Endothelial cell of umbilical vein (primary cell): Measurements from ENCODE around the gene RAP1GAP2. TPM values are rescaled to one million over a fixed set of nuclear protein-coding genes. Genes with fewer than 3 reads are reported as not detected.

Experiments used
- BruUV-seq: library from RNA; stranded (reverse); fragments of 400-500 nt; replicated peaks from 2 replicates; lab custom pipeline; 2021; lab: Mats Ljungman, UMichigan
- CTCF ChIA-PET: fragments of 300-600, 350-600 bp; sonication (Branson Sonifier 250); formaldehyde crosslinking; loops from one replicate; lab custom pipeline; 2021; ENCODE audit warnings: antibody characterized with exemption, inconsistent platforms; lab: Charles Lee
- POLR2A ChIA-PET: fragments of 300-600, 350-600 bp; sonication (Branson Sonifier 250); formaldehyde crosslinking; loops from one replicate; lab custom pipeline; 2021; ENCODE audit warnings: antibody characterized with exemption, inconsistent platforms; lab: Charles Lee
- DNase-seq: peaks from one replicate; pipeline ENCODE4 v3.0.0-alpha.2; 2011; ENCODE audit warnings: low read depth, low spot score
- FAIRE-seq: peaks from 2 replicates; lab custom pipeline; 2011; peaks lifted over from hg19 to GRCh38; lab: Jason Lieb, UNC
- H2AFZ ChIP-seq: 2 replicates; pipeline ENCODE4 v1.6.0; 2012; ENCODE audit warnings: low read depth, low read length, control low read depth, inconsistent platforms
- H3K27ac ChIP-seq: 2 replicates; pipeline ENCODE4 v1.5.1; 2011; ENCODE audit warnings: low read depth, mild to moderate bottlenecking, control low read depth, low read length, moderate library complexity; ENCODE audit not compliant: insufficient read depth
- H3K27me3 ChIP-seq, 2 experiments: 2 replicates each; pipeline versions ENCODE4 v1.6.0 to v1.6.1; 2011; ENCODE audit warnings: low read length in 2 of 2, mixed read lengths in 1 of 2; ENCODE audit not compliant: control insufficient read depth in 2 of 2, insufficient read depth in 2 of 2
- H3K36me3 ChIP-seq, 2 experiments: 2 replicates in 1 of 2; 3 replicates in 1 of 2; pipeline ENCODE4 v1.5.1; 2011; ENCODE audit warnings: low read length in 2 of 2, mild to moderate bottlenecking in 1 of 2, moderate library complexity in 1 of 2; ENCODE audit not compliant: control insufficient read depth in 2 of 2, insufficient read depth in 2 of 2; ENCODE audit errors: extremely low read depth in 1 of 2
- H3K4me1 ChIP-seq: 3 replicates; pipeline ENCODE4 v1.5.1; 2011; ENCODE audit warnings: mild to moderate bottlenecking, low read length; ENCODE audit not compliant: control insufficient read depth, insufficient read depth; ENCODE audit errors: extremely low read depth
- H3K4me2 ChIP-seq: 2 replicates; pipeline ENCODE4 v1.6.1; 2011; ENCODE audit warnings: low read length, control low read depth, mixed read lengths; ENCODE audit not compliant: insufficient read depth
- H3K4me3 ChIP-seq, 3 experiments: fragments of 200-600 bp in 1 of 3; sonication (generic), shearing (Covaris generic) in 1 of 3; replicated peaks in 1 of 3; 2 replicates each; pipeline ENCODE4 v1.5.1; 2011 to 2016; ENCODE audit warnings: control low read depth in 3 of 3, low read length in 3 of 3, mild to moderate bottlenecking in 2 of 3, inconsistent platforms in 1 of 3, low read depth in 1 of 3, moderate library complexity in 1 of 3; ENCODE audit not compliant: insufficient read depth in 1 of 3
- H3K79me2 ChIP-seq: 2 replicates; pipeline ENCODE4 v1.6.0; 2012; ENCODE audit warnings: low read length, inconsistent platforms; ENCODE audit not compliant: control insufficient read depth, insufficient read depth
- H3K9ac ChIP-seq: replicated peaks from 2 replicates; pipeline ENCODE3; 2011; ENCODE audit warnings: low read length, control low read depth; ENCODE audit not compliant: insufficient read depth; ENCODE audit errors: extremely low read depth
- H3K9me1 ChIP-seq: replicated peaks from 3 replicates; pipeline ENCODE4 v1.6.0; 2011; ENCODE audit warnings: mild to moderate bottlenecking, low read length; ENCODE audit not compliant: control insufficient read depth, insufficient read depth; ENCODE audit errors: extremely low read depth
- H3K9me3 ChIP-seq: replicated peaks from 2 replicates; pipeline ENCODE4 v1.5.1; 2012; ENCODE audit warnings: low read length, inconsistent platforms; ENCODE audit not compliant: control insufficient read depth, insufficient read depth
- H4K20me1 ChIP-seq: replicated peaks from 2 replicates; pipeline ENCODE3; 2011; ENCODE audit warnings: mild to moderate bottlenecking, low read length; ENCODE audit not compliant: control insufficient read depth, insufficient read depth; ENCODE audit errors: extremely low read depth
- CTCF ChIP-seq, 2 donors: IDR thresholded peaks; 1 replicate in 1 of 2; 2 replicates in 1 of 2; pipeline ENCODE4 v1.5.1; 2011; ENCODE audit warnings: low read length in 2 of 2, mild to moderate bottlenecking in 2 of 2, moderate library complexity in 2 of 2, control low read depth in 1 of 2, inconsistent platforms in 1 of 2, low read depth in 1 of 2; ENCODE audit not compliant: insufficient read depth in 1 of 2; ENCODE audit errors: extremely low read depth in 1 of 2
- EZH2 ChIP-seq: IDR thresholded peaks from 2 replicates; pipeline ENCODE4 v1.6.1; 2012; ENCODE audit warnings: borderline replicate concordance, low read depth, mild to moderate bottlenecking, moderate library complexity, low read length, inconsistent platforms; ENCODE audit not compliant: severe bottlenecking
- FOS ChIP-seq: IDR thresholded peaks from 2 replicates; pipeline ENCODE4 v1.6.1; 2011; ENCODE audit warnings: mild to moderate bottlenecking, low read length, moderate library complexity, borderline replicate concordance; ENCODE audit not compliant: insufficient read depth
- GATA2 ChIP-seq: IDR thresholded peaks from 2 replicates; pipeline ENCODE4 v1.7.0; 2011; ENCODE audit warnings: low read depth, mild to moderate bottlenecking, moderate library complexity, mixed read lengths, low read length; ENCODE audit not compliant: insufficient read length, insufficient read depth
- MAX ChIP-seq: IDR thresholded peaks from 2 replicates; pipeline ENCODE4 v1.6.1; 2011; ENCODE audit not compliant: insufficient read depth, insufficient read length
- MYC ChIP-seq: IDR thresholded peaks from one replicate; pipeline ENCODE4 v1.6.1; 2011; ENCODE audit warnings: mild to moderate bottlenecking, low read depth, low read length
- POLR2A ChIP-seq: IDR thresholded peaks from 2 replicates; pipeline ENCODE4 v1.6.1; 2012; ENCODE audit warnings: low read depth, mild to moderate bottlenecking, control low read depth, low read length
- POLR2AphosphoS5 ChIP-seq: IDR thresholded peaks from 2 replicates; pipeline ENCODE4 v1.6.1; 2012; ENCODE audit warnings: low read depth, mild to moderate bottlenecking, control low read depth, low read length, moderate library complexity; ENCODE audit not compliant: insufficient read depth
- dilution Hi-C: fragments of 300-500 bp; cut with MboI; formaldehyde crosslinking; loops from one replicate; pipeline ENCODE4 v1.15.0; 2019; ENCODE audit warnings: low sequenced_read_pairs; ENCODE audit not compliant: extremely low pct_ligation_motif_present
- intact Hi-C: fragments of 100-400 bp; cut with micrococcal nuclease; formaldehyde crosslinking; loops from one replicate; pipeline ENCODE4 v1.10.0; 2022
- polyA plus RNA-seq, 4 experiments: library from polyadenylated mRNA; depleted of rRNA in 3 of 4; stranded (reverse) in 3 of 4; unstranded in 1 of 4; fragments of >200 nt; gene quantifications; 2 replicates each; pipeline versions ENCODE4 v1.2.1 to v1.2.3, GENCODE V29; 2011 to 2012; ENCODE audit warnings: missing spikeins in 1 of 4
- total RNA-seq: library from RNA; stranded (reverse); gene quantifications from 2 replicates; pipeline ENCODE4 v1.2.3, GENCODE V29; 2021

Gene RAP1GAP2
- total and polyA plus RNA-seq, 2 donors (not counting 3 experiments of a cell fraction or from before 2014, with no cell fraction given), result 1.4 to 3.6 TPM

DNA sequence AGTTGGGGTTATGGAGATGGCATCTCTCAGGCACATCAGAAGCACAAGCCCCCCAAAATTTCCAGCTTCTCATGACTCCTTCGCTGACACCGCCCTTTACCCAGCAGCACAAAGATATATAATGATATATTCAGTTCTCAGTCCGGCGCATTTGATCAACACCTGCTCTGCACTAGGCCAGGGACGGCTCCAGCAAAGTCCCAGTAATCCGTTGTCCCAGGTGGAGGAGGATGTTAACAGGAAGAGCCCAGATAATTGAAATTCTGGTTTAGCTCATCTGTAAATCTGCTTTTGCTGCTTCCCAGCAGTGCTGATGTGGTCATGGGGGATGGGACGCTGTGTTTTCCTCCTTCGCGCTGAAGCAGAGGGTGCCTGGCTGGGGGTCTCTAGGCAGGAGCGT is 135.6 kb downstream of the RAP1GAP2 start:
- BruUV-seq, result no TSS peak
- CTCF ChIA-PET, result interaction anchor here (0.7 to 4.6 kb wide), 6 partner anchors 39 to 83 kb away, joined by 3 to 51 read pairs (median 9); no protein-coding TSS in a partner anchor
- H3K4me2 ChIP-seq, result no peak overlapping the region
- no peaks in the 10 kb centered on the region for H3K4me1 ChIP-seq
- H3K4me3 ChIP-seq, result no peak overlapping the region
- no peak overlapping the region for H2AFZ ChIP-seq
- H3K79me2 ChIP-seq, result no peaks in the 10 kb centered on the region
- FAIRE-seq (no peak), DNase-seq (no peak)
- H3K9me1 ChIP-seq, result no peaks in the 10 kb centered on the region
- no peaks in the 10 kb centered on the region for H3K9me3 ChIP-seq
- POLR2A ChIA-PET, result no interaction called here
- peaks cover 0 to 4% of the 10 kb centered on the region in 2 experiments for H3K27me3 ChIP-seq
- no peaks in the 10 kb centered on the region for H3K36me3 ChIP-seq
- intact Hi-C loops (loop anchor here (2.0 kb wide), 1 partner anchor 83 kb away; no protein-coding TSS in a partner anchor), dilution Hi-C loops (no loop called here)
- H4K20me1 ChIP-seq, result no peaks in the 10 kb centered on the region
- H3K9ac ChIP-seq, result no peak overlapping the region
- no peak for TF ChIP-seq POLR2AphosphoS5
- no peak for TF ChIP-seq MAX
- no peak for TF ChIP-seq CTCF (IDR thresholded peaks at IDR 0.05; ENCODE audit: extremely low read depth in 1 of 2, insufficient read depth in 1 of 2, low read depth in 1 of 2, low read length in 2 of 2)
- TF ChIP-seq FOS, result no peak
- no peak for TF ChIP-seq POLR2A
- TF ChIP-seq GATA2, result no peak
- TF ChIP-seq MYC, result no peak
- no peak for TF ChIP-seq EZH2
- no peak overlapping the region for H3K27ac ChIP-seq
